C4-2B (cell line): ENCODE data around the gene WNT5B.

Experiments used
- ZFX ChIP-seq: fragments of 450-650 bp; IDR thresholded peaks from 2 replicates; pipeline ENCODE4 v1.6.1; 2017
- TF ChIP-seq, protein P1 (sequence below): fragments of 450-650 bp; conservative IDR thresholded peaks from 2 replicates; pipeline ENCODE4 v1.5.1; 2017; ENCODE audit warnings: mild to moderate bottlenecking

DNA sequence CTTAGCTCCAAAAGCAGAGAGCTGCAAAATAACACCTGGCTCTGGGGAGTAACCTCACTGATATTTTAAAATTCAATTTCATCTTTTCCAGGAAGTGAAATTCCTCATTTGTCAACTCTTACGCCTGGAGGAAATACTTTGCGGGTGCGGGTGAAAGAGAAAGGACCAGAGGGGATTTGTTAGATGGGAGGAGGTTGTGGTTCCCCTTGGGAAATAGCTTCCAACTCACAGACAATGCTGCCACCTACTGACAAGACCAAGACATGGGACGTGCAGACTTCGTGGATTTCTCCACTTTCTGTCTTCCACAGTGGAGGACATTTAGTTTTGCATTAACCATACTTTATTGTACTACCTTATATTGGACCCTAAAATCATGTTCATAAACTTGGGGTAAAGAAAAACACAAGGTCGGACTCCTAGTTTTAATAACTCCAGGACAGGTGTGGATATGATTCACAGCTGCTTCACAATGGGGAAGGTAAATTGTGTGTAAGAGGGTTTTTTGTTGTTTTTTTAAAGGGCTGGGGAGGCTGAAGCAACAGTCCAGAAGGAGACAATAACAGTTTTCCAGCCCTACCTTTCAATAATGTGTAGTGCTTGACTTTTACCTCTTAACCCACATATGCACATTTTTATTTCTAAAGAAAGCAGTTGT is 45.5 kb upstream of the WNT5B start:
- TF ChIP-seq, protein P1, sequence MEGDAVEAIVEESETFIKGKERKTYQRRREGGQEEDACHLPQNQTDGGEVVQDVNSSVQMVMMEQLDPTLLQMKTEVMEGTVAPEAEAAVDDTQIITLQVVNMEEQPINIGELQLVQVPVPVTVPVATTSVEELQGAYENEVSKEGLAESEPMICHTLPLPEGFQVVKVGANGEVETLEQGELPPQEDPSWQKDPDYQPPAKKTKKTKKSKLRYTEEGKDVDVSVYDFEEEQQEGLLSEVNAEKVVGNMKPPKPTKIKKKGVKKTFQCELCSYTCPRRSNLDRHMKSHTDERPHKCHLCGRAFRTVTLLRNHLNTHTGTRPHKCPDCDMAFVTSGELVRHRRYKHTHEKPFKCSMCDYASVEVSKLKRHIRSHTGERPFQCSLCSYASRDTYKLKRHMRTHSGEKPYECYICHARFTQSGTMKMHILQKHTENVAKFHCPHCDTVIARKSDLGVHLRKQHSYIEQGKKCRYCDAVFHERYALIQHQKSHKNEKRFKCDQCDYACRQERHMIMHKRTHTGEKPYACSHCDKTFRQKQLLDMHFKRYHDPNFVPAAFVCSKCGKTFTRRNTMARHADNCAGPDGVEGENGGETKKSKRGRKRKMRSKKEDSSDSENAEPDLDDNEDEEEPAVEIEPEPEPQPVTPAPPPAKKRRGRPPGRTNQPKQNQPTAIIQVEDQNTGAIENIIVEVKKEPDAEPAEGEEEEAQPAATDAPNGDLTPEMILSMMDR = peak; percentile 93
- TF ChIP-seq ZFX = no peak
